Right cardiac atrium (tissue), 5 donors: ENCODE results near the gene COG4. TPM values are rescaled to one million over a fixed set of nuclear protein-coding genes. Genes with fewer than 3 reads are reported as not detected.
A peak's percentile ranks its signal among the peaks of the same experiment; 100 is the strongest.

ENCODE experiments used
- ATAC-seq, 2 donors: fragments of 200-7000 bp; cut with Tn5 transposase; one replicate each; pipeline versions ENCODE4 v1.8.0 to v1.9.1; 2020; ENCODE audit warnings: moderate library complexity in 2 of 2, mild to moderate bottlenecking in 1 of 2
- DNase-seq, 3 donors: peaks; one replicate each; pipeline ENCODE4 v3.0.0-alpha.2; 2020
- H3K27ac ChIP-seq: one replicate; pipeline ENCODE4 v1.5.1; 2013; ENCODE audit warnings: mild to moderate bottlenecking, low read length, control low read depth, moderate library complexity
- H3K27me3 ChIP-seq: one replicate; pipeline ENCODE4 v1.6.1; 2013; ENCODE audit not compliant: control insufficient read depth, insufficient read depth
- H3K4me1 ChIP-seq: one replicate; pipeline ENCODE4 v1.6.1; 2013; ENCODE audit warnings: low read length; ENCODE audit not compliant: control insufficient read depth, insufficient read depth
- H3K4me3 ChIP-seq: one replicate; pipeline ENCODE4 v1.5.1; 2013; ENCODE audit warnings: low read length, control low read depth
- H3K9me3 ChIP-seq: one replicate; pipeline ENCODE4 v1.6.1; 2013; ENCODE audit warnings: low read length; ENCODE audit not compliant: control insufficient read depth
- WGBS: extraction: QIAGEN DNeasy Blood & Tissue Kit; methylation state at CpG from one replicate; pipeline ENCODE4 v1.1.7; 2013; 5-methylcytosine and 5-hydroxymethylcytosine counted together
- intact Hi-C, 4 donors: fragments of 100-400 bp; cut with DNase I; formaldehyde crosslinking; loops; one replicate each; pipeline versions ENCODE4 v1.11.0 to v1.14.0; 2022 to 2023
- long read RNA-seq, 4 donors: library from polyadenylated mRNA; unstranded; transcript quantifications; one replicate each; pipeline ENCODE4 v2.0.0, GENCODE V29; 2020 to 2021
- polyA plus RNA-seq: library from polyadenylated mRNA; stranded (reverse); fragments of 200-250 nt; gene quantifications from one replicate; pipeline ENCODE4 v1.2.3, GENCODE V29; 2013
- total RNA-seq, 4 donors: library from RNA; stranded (reverse); fragmentation: NEBNext Ultra II Directional; extraction: Animal tissue kit (Norgen Biotek cat#: 25700); gene quantifications; one replicate each; pipeline ENCODE4 v1.2.1, GENCODE V29; 2021
- donor health status: healthy with polysubstance abuse.
- donor health status: DM: no; HTN: yes; CAD: no.
- donor health status: DM: no; HTN: no; CAD: no.
- donor health status: DM: no; HTN: yes; CAD: no; lungs with severe emphysema.
- donor health status: DM: yes; HTN: yes; CAD: no.

The COG4 gene
- 10 to 100 TPM; 30.7 to 40.8 (median 37.3) TPM for total RNA-seq
- polyA plus RNA-seq, result 29.2 TPM
- long read RNA-seq, donor 1, transcript COG4-201 (19 exons, 2,833 nt), result major isoform, 149 of 181 reads
- long read RNA-seq, donor 1, partial matches to known transcripts, result 9 of 181 reads
- long read RNA-seq, donor 1, other reads (novel, unspliced or antisense), result 21 of 181 reads
- long read RNA-seq, donor 2, transcript COG4-201 (19 exons, 2,833 nt), result major isoform, 69 of 83 reads
- long read RNA-seq, donor 2, partial matches to known transcripts, result 5 of 83 reads
- long read RNA-seq, donor 2, other reads (novel, unspliced or antisense), result 7 of 83 reads
- long read RNA-seq, donor 3, transcript COG4-201 (19 exons, 2,833 nt), result major isoform, 327 of 377 reads
- long read RNA-seq, donor 3, partial matches to known transcripts, result 16 of 377 reads
- long read RNA-seq, donor 3, other reads (novel, unspliced or antisense), result 28 of 377 reads
- long read RNA-seq, donor 4, transcript COG4-201 (19 exons, 2,833 nt), result major isoform, 53 of 65 reads
- long read RNA-seq, donor 4, partial matches to known transcripts, result 5 of 65 reads
- long read RNA-seq, donor 4, other reads (novel, unspliced or antisense), result 5 of 65 reads

DNA sequence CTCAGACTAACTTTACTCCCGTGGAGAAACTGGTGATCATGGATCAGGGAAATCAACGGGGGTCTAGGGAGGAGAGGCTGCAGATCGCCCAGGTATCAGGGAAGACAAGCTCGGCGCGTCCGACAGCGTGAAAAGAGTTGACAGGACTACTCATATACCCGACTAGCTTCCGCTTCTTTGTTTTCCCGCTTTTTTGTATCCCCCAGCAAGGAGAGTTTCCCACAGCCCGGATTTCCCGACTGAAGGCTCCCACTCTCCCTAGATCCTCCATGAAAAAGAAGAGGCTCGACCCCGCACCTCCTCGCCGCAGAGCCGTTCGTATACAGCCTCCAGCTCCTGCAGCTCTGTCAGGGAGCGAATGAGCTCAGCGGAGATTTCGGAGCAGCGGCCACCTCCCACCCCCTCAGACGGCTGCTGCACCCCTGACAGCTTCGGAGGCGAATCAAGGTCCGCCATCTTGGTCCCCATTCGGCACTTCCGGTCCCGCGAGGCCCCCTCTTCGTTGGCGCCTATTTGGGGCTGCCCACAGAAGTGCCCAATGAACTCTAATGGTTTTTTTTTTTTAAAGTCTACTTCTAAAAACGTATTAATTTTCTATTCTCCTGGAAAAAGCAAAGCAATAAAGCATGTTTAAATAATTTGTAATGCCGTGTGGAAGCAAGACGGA is at the start of gene COG4:
COG4 (minus strand) TSS at position 479 of the 667 bp plus-strand sequence; CDS start at position 468, 11 bp downstream.
- DNase-seq (peak; percentile 88 to 95 (median 94)), ATAC-seq (peak; percentile 91 to 94)
- Histone ChIP-seq H3K4me1 (peaks cover 5% of the 10 kb centered on the region), H3K4me3 (peak within 1 kb of the TSS; percentile 95), H3K9me3 (no peaks in the 10 kb centered on the region), H3K27me3 (no peaks in the 10 kb centered on the region), H3K27ac (peak within 1 kb of the TSS; percentile 85)
- WGBS, result under 1% methylated on average over 36 of the region's 36 CpGs
- intact Hi-C loops, result loop anchor here in 2 of 4 donors (10.0 kb wide), 2 partner anchors 132 to 148 kb away; no protein-coding TSS in a partner anchor

DNA sequence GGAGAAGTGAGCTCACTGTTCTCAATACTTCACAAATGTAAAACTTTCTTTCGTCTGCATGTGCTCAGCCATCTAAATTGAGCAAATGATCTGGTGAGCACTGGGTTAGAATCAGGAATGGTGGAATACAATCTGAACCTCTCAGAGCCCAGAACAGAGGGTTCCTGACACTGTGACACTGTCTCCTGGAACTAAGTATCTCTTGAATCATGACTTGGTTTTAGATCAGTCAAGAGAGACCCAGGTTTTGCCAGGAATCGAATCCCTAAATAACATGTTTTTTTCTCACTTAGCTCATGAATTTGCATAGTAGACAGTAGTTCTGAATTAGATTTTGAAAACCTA is 49.5 kb upstream of the COG4 start:
- no peaks in the 10 kb centered on the region for H3K27me3 ChIP-seq
- H3K4me1 ChIP-seq, result peaks cover 18% of the 10 kb centered on the region
- H3K9me3 ChIP-seq, result no peaks in the 10 kb centered on the region
- peak overlapping the region; percentile 49 for H3K27ac ChIP-seq
- no peak overlapping the region for H3K4me3 ChIP-seq
- intact Hi-C loops, result loop anchor here in 1 of 4 donors (10.0 kb wide), 1 partner anchor 82 kb away; no protein-coding TSS in a partner anchor
- 59% methylated on average over 2 of the region's 2 CpGs for WGBS
- no peak for DNase-seq
- ATAC-seq, result no peak

DNA sequence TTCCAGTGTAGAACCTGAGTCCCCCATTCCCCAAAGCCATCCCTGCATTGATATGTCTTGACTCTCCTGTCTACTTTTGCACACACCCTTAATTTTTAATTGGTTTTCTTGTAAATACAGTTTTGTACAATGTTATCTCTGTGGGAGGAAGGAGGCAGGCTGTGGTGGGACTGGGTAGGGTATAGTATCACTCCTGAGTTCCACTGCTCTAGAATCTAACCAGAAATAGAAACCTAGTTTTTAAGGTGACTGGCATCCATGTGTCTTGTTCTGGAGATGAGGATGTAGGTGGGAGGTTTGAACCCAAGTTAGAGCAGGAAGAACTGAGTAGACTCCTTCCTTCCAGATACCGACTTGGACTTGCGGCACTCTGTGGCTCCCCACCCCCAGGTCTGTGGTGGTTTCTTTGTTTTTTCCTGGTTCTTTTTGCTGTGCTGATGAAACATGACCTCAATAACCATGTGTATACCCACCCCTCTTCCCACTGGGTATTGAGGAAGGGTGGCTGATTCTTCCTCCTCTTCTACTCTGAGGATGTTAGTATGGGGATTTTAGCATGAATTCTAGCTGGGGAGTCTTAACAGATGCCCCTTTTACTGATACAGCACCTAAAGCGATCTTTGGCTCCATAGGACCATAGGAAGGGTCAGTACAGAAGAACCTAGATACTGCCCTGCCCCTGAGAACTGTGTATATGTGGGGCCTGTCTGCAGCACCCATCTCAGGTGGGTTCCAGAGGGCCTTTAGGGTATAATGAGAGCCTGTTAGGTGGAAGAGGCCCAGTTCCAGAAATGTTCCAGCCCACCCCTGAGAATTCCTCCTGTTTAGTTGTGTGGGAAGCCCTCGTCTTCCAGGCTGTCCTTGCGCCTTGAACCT is 48.9 kb upstream of the COG4 start:
- Histone ChIP-seq H3K27me3 (no peaks in the 10 kb centered on the region), H3K4me3 (no peak overlapping the region), H3K27ac (peak overlapping the region; percentile 49), H3K4me1 (peaks cover 18% of the 10 kb centered on the region), H3K9me3 (no peaks in the 10 kb centered on the region)
- ATAC-seq (no peak), DNase-seq (no peak)
- WGBS, result 77% methylated on average over 5 of the region's 5 CpGs
- intact Hi-C loops, result loop anchor here in 1 of 4 donors (10.0 kb wide), 1 partner anchor 83 kb away; no protein-coding TSS in a partner anchor

DNA sequence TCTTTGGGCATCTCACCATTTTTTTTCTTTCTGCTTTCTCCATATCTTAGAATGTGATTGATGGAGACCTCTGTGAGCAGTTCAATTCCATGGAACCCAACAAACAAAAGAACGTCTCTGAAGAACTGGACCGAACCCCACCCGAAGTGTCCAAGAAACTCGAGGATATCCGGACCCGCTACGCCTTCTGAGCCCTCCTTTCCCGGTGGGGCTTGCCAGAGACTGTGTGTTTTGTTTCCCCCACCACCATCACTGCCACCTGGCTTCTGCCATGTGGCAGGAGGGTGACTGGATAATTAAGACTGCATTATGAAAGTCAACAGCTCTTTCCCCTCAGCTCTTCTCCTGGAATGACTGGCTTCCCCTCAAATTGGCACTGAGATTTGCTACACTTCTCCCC is 48.3 kb upstream of the COG4 start:
- Histone ChIP-seq H3K4me1 (peaks cover 18% of the 10 kb centered on the region), H3K9me3 (no peaks in the 10 kb centered on the region), H3K4me3 (no peak overlapping the region), H3K27ac (peak overlapping the region; percentile 46), H3K27me3 (no peaks in the 10 kb centered on the region)
- intact Hi-C loops, result loop anchor here in 1 of 4 donors (10.0 kb wide), 1 partner anchor 83 kb away; no protein-coding TSS in a partner anchor
- DNase-seq, result no peak
- WGBS, result 70% methylated on average over 8 of the region's 8 CpGs
- no peak for ATAC-seq

- no peaks in the 10 kb centered on the region for H3K27me3 ChIP-seq
- ATAC-seq, result no peak
- WGBS, result 84% methylated on average over 10 of the region's 10 CpGs
- no peak overlapping the region for H3K4me3 ChIP-seq
- H3K4me1 ChIP-seq, result peaks cover 18% of the 10 kb centered on the region
- H3K9me3 ChIP-seq, result no peaks in the 10 kb centered on the region
- H3K27ac ChIP-seq, result no peak overlapping the region
- DNase-seq, result no peak
- intact Hi-C loops, result loop anchor here in 1 of 4 donors (10.0 kb wide), 1 partner anchor 84 kb away; no protein-coding TSS in a partner anchor
Measured at GRCh38 chr16:70570967-70571570, 47.7 kb upstream of the COG4 start.

DNA sequence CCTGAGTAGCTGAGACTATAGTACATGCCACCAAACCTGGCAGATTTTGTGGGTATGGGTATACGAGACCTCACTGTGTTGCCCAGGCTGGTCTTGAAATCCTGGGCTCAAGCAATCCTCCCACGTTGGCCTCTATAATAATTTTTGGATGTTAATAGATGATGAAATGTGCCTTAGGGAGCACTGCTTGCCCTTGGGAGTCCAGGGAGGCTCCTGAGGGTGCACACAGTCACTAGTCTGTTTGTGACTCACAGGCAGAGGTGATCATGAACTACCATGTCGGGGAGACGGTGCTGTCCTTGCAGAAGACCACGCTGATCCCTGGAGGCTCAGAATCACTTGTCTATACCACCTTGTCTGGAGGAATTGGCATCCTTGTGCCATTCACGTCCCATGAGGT is 46.4 kb upstream of the COG4 start:
- DNase-seq (no peak), ATAC-seq (no peak)
- Histone ChIP-seq H3K4me3 (no peak overlapping the region), H3K4me1 (peaks cover 18% of the 10 kb centered on the region), H3K27me3 (no peaks in the 10 kb centered on the region), H3K9me3 (no peaks in the 10 kb centered on the region), H3K27ac (no peak overlapping the region)
- 95% methylated on average over 6 of the region's 6 CpGs for WGBS
- intact Hi-C loops, result loop anchor here in 1 of 4 donors (10.0 kb wide), 1 partner anchor 85 kb away; no protein-coding TSS in a partner anchor

DNA sequence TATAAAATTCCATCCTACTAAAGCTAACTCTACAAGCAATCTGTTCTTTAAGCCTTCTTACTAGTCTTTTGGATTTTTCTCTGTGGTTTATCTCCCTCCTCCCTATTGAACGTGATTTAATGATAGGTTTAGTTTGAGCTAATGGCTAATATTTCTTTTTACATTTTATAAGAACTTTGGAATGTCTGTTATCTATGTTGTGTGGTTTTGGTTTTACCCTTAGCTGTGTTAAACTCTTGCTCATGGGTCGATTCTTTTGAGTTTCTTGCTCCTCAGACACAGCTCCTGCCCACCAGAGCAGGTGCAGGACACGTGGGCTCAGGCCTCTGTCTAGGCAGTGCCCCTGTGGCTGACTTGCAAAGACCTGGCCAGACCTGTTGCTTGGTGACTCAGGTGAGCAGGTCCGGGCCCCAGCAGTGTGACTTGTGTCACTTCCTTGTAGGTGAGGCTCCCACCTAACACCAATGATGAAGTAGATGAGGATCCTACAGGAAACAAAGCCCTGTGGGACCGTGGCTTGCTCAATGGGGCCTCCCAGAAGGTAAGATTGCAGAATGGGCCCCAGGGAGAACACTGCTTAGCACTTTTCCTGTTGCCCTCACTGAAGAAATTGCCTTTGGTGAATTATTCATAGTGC is 45.4 kb upstream of the COG4 start:
- no peaks in the 10 kb centered on the region for H3K27me3 ChIP-seq
- no peaks in the 10 kb centered on the region for H3K9me3 ChIP-seq
- DNase-seq, result no peak
- no peak for ATAC-seq
- peaks cover 18% of the 10 kb centered on the region for H3K4me1 ChIP-seq
- intact Hi-C loops, result no loop called here
- H3K27ac ChIP-seq, result no peak overlapping the region
- WGBS, result 77% methylated on average over 5 of the region's 5 CpGs
- H3K4me3 ChIP-seq, result no peak overlapping the region

DNA sequence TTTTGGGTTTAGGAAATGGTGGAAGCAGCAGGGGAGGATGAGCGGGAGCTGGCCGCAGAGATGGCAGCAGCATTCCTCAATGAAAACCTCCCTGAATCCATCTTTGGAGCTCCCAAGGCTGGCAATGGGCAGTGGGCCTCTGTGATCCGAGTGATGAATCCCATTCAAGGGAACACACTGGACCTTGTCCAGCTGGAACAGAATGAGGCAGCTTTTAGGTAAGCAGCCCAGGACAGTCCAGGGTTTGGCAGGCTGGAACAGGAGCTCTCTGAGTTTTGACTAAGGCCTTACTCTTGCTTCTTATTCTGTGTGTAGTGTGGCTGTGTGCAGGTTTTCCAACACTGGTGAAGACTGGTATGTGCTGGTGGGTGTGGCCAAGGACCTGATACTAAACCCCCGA is 41.7 kb upstream of the COG4 start:
- peak in 1 of 2 donors; percentile 19 for ATAC-seq
- intact Hi-C loops, result no loop called here
- no peaks in the 10 kb centered on the region for H3K4me1 ChIP-seq
- no peak for DNase-seq
- H3K9me3 ChIP-seq, result no peaks in the 10 kb centered on the region
- no peak overlapping the region for H3K4me3 ChIP-seq
- no peaks in the 10 kb centered on the region for H3K27me3 ChIP-seq
- 75% methylated on average over 4 of the region's 4 CpGs for WGBS
- H3K27ac ChIP-seq, result no peak overlapping the region

GRCh38 chr16:70563636-70564035 is 40.3 kb upstream of the COG4 start:
- no peak overlapping the region for H3K27ac ChIP-seq
- intact Hi-C loops, result no loop called here
- DNase-seq (no peak), ATAC-seq (peak in 1 of 2 donors; percentile 60)
- WGBS, result 62% methylated on average over 7 of the region's 7 CpGs
- H3K9me3 ChIP-seq, result no peaks in the 10 kb centered on the region
- H3K4me3 ChIP-seq, result no peak overlapping the region
- no peaks in the 10 kb centered on the region for H3K4me1 ChIP-seq
- H3K27me3 ChIP-seq, result no peaks in the 10 kb centered on the region

- intact Hi-C loops, result no loop called here
- DNase-seq (no peak), ATAC-seq (no peak)
- Histone ChIP-seq H3K9me3 (no peaks in the 10 kb centered on the region), H3K27me3 (no peaks in the 10 kb centered on the region), H3K4me3 (no peak overlapping the region), H3K27ac (no peak overlapping the region), H3K4me1 (no peaks in the 10 kb centered on the region)
- WGBS, result 91% methylated on average over 9 of the region's 9 CpGs
Measured at GRCh38 chr16:70561623-70562022, 38.3 kb upstream of the COG4 start.
